ENCODE results near the gene MIA3. TPM values are rescaled to one million over a fixed set of nuclear protein-coding genes. Genes with fewer than 3 reads are reported as not detected.

Gene MIA3
- total and polyA plus RNA-seq, 7 experiments from 2014 or later = 48.0 to 112 (median 79.6) TPM

DNA sequence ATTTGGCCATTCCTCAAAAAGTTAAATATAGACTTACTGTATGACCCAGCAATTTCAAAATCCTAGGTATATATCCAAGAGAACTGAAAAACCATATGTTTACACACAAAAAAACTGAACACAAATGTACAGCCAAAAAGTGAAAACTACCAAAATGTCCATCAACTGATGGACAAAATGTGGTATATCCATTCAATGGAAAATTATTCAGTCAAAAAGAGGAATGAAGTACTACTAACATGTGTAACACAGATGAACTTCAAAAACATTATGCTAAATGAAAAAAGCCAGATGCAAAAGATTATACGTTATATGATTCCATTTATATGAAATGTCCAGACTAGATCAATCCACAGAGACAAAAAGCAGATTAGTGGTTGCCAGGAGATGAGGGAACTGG is 86.4 kb downstream of the MIA3 start:
- Mint-ChIP-seq H3K9me3 (peaks cover 0 to 9% (median 0%) of the 10 kb centered on the region in 11 donors), H3K27me3 (no peaks in the 10 kb centered on the region), H3K27ac (peak overlapping the region in 3 of 9 donors; percentile 22 to 40 (median 29)), H3K36me3 (peaks cover 0 to 46% (median 37%) of the 10 kb centered on the region in 5 donors), H3K4me1 (peaks cover 32 to 64% (median 51%) of the 10 kb centered on the region in 7 donors), H3K4me3 (no peak overlapping the region)
- Histone ChIP-seq H3K4me1 (ENCODE audit: control insufficient read depth in 2 of 2, insufficient read depth in 2 of 2, low read length in 2 of 2) (peaks cover 0 to 13% of the 10 kb centered on the region in 2 donors), H3K36me3 (ENCODE audit: control insufficient read depth in 2 of 3, insufficient read depth in 3 of 3, low read length in 3 of 3) (peaks cover 0 to 15% (median 8%) of the 10 kb centered on the region in 3 experiments), H3K9me3 (ENCODE audit: control insufficient read depth in 2 of 3, low read length in 3 of 3) (no peaks in the 10 kb centered on the region), H3K27me3 (ENCODE audit: control insufficient read depth in 2 of 2, insufficient read depth in 2 of 2, low read length in 2 of 2) (no peaks in the 10 kb centered on the region), H3K4me3 (ENCODE audit: low read length) (no peak overlapping the region), H3K27ac (ENCODE audit: low read depth, low read length) (no peak overlapping the region)
- CTCF ChIA-PET = no interaction called here
- POLR2A ChIA-PET = interaction anchor here (1.2 kb wide), 1 partner anchor 9 kb away, joined by 4 read pairs; no protein-coding TSS in a partner anchor
- no peak for DNase-seq
- intact Hi-C loops (cut with micrococcal nuclease) = no loop called here
- no peak for ATAC-seq

DNA sequence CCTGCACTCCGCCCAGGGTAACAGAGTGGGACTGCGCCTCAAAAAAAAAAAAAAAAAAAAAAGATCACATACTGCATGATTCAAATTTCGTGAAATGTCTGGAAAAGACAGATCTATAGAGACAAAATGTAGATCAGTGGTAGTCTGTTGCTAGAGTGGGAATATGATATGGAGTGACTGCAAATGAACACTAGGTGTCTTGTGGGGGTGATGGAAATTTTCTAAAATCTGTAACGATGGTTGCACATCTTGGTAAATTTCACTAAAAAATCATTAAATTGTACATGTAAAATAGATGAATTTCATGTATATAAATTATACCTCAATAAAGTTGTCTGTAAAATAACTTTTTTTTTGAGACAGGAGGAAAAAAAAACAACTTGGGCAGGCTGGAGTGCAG is 88.9 kb downstream of the MIA3 start:
- DNase-seq (no peak), ATAC-seq (peak; percentile 19)
- H3K9me3 Mint-ChIP-seq = peaks cover 0 to 9% (median 0%) of the 10 kb centered on the region in 11 donors
- Histone ChIP-seq H3K27ac (ENCODE audit: low read depth, low read length) (no peak overlapping the region), H3K4me3 (ENCODE audit: low read length) (no peak overlapping the region), H3K36me3 (ENCODE audit: control insufficient read depth in 2 of 3, insufficient read depth in 3 of 3, low read length in 3 of 3) (peaks cover 0 to 15% (median 8%) of the 10 kb centered on the region in 3 experiments), H3K4me1 (ENCODE audit: control insufficient read depth in 2 of 2, insufficient read depth in 2 of 2, low read length in 2 of 2) (peaks cover 11 to 25% of the 10 kb centered on the region in 2 donors), H3K9me3 (ENCODE audit: control insufficient read depth in 2 of 3, low read length in 3 of 3) (no peaks in the 10 kb centered on the region), H3K27me3 (ENCODE audit: control insufficient read depth in 2 of 2, insufficient read depth in 2 of 2, low read length in 2 of 2) (no peaks in the 10 kb centered on the region)
- H3K4me3 Mint-ChIP-seq = peak overlapping the region in 2 of 10 donors; percentile 21 to 37
- ChIA-PET POLR2A (no interaction called here), CTCF (no interaction called here)
- H3K27me3 Mint-ChIP-seq = no peaks in the 10 kb centered on the region
- H3K36me3 Mint-ChIP-seq = peaks cover 0 to 49% (median 34%) of the 10 kb centered on the region in 5 donors
- peaks cover 50 to 84% (median 71%) of the 10 kb centered on the region in 7 donors for H3K4me1 Mint-ChIP-seq
- H3K27ac Mint-ChIP-seq = no peak overlapping the region
- intact Hi-C loops (cut with micrococcal nuclease) = no loop called here

- ChIA-PET POLR2A (interaction anchor here (0.9 to 1.9 kb wide), 3 partner anchors 9 to 45 kb away, joined by 3 to 7 read pairs (median 4); no protein-coding TSS in a partner anchor), CTCF (no interaction called here)
- H3K4me3 ChIP-seq (ENCODE audit: low read length) = no peak overlapping the region
- peaks cover 0 to 4% (median 0%) of the 10 kb centered on the region in 11 donors for H3K9me3 Mint-ChIP-seq
- no peaks in the 10 kb centered on the region for H3K27me3 ChIP-seq (ENCODE audit: control insufficient read depth in 2 of 2, insufficient read depth in 2 of 2, low read length in 2 of 2)
- H3K27me3 Mint-ChIP-seq = peaks cover 0 to 2% (median 0%) of the 10 kb centered on the region in 5 donors
- H3K27ac ChIP-seq (ENCODE audit: low read depth, low read length) = no peak overlapping the region
- H3K36me3 ChIP-seq (ENCODE audit: control insufficient read depth in 2 of 3, insufficient read depth in 3 of 3, low read length in 3 of 3) = peaks cover 0 to 14% (median 0%) of the 10 kb centered on the region in 3 experiments
- peak overlapping the region; percentile 34 to 100 (median 99) for H3K4me3 Mint-ChIP-seq
- peaks cover 0 to 39% (median 15%) of the 10 kb centered on the region in 5 donors for H3K36me3 Mint-ChIP-seq
- peaks cover 48 to 76% (median 64%) of the 10 kb centered on the region in 7 donors for H3K4me1 Mint-ChIP-seq
- H3K27ac Mint-ChIP-seq = peak overlapping the region in 6 of 9 donors; percentile 46 to 100 (median 80)
- DNase-seq (no peak), ATAC-seq (no peak)
- H3K4me1 ChIP-seq (ENCODE audit: control insufficient read depth in 2 of 2, insufficient read depth in 2 of 2, low read length in 2 of 2) = peaks cover 11 to 32% of the 10 kb centered on the region in 2 donors
- intact Hi-C loops (cut with micrococcal nuclease) = loop anchor here (2.0 to 10.0 kb wide), 9 partner anchors 19 to 1913 kb away; partner anchors contain the start of genes CNIH4 (in 1 of the 2), DEGS1 (in 1 of the 2), DISP1 (in 1 of the 2) and NVL (in 1 of the 2)
- no peaks in the 10 kb centered on the region for H3K9me3 ChIP-seq (ENCODE audit: control insufficient read depth in 2 of 3, low read length in 3 of 3)
Measured at GRCh38 chr1:222709700-222710153, 91.8 kb downstream of the MIA3 start.

DNA sequence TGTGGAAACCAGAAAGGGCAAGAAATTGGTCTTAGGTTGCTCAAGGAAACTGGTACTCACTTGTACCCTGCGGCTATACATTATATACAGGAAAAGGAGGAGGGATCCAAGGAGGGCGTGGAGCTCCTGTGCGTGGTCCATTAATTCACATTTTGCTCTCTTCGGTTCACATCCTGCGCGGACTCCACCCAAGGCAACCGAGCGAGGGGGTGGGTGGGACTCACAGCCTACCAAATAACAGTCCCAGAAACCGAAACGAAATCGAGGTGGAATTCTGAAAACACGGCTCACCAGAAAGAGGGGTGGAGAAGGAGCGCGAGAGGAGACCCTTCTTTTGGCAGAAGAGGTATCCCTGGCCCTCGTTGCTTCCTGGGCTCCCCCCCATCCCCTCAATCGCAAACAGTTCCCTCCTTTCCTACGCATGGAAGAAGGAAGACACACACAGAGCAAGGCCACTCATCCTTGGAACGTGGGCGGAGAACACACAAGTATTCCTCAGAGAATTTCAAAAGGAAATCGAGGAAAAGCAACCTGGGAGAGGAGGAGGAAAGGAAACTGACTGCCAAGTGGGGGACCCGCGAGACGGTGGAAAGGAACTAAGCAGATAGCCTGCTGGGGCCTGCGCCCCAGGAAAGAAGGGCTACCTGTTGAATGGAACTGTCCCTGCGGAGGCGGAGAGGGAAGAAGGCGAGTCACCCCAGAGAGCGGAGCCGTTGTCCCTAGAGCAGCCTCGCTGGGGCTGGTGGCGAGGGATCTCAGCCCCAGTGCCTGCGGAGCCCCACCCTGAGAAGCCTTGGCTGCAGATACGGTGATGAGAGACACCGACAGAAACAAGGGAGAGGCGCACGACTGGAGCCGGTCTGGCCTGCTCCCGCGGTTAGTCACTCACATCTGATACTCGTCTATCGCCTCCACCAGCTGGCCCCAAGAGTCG is 93.7 kb downstream of the MIA3 start:
- CTCF ChIA-PET = interaction anchor here (0.5 to 1.9 kb wide), 5 partner anchors 57 to 93 kb away, joined by 3 to 6 read pairs (median 5); no protein-coding TSS in a partner anchor
- H3K4me3 ChIP-seq (ENCODE audit: low read length) = peak overlapping the region; percentile 91
- H3K27ac ChIP-seq (ENCODE audit: low read depth, low read length) = peak overlapping the region; percentile 100
- no peaks in the 10 kb centered on the region for H3K27me3 ChIP-seq (ENCODE audit: control insufficient read depth in 2 of 2, insufficient read depth in 2 of 2, low read length in 2 of 2)
- peaks cover 11 to 22% of the 10 kb centered on the region in 2 donors for H3K4me1 ChIP-seq (ENCODE audit: control insufficient read depth in 2 of 2, insufficient read depth in 2 of 2, low read length in 2 of 2)
- Mint-ChIP-seq H3K27me3 (peaks cover 0 to 2% (median 0%) of the 10 kb centered on the region in 5 donors), H3K9me3 (peaks cover 0 to 4% (median 0%) of the 10 kb centered on the region in 11 donors), H3K36me3 (peaks cover 5 to 35% (median 13%) of the 10 kb centered on the region in 5 donors), H3K4me1 (peaks cover 36 to 67% (median 57%) of the 10 kb centered on the region in 7 donors), H3K27ac (peak overlapping the region; percentile 97 to 100 (median 99)), H3K4me3 (peak overlapping the region; percentile 92 to 100 (median 99))
- peaks cover 0 to 19% (median 0%) of the 10 kb centered on the region in 3 experiments for H3K36me3 ChIP-seq (ENCODE audit: control insufficient read depth in 2 of 3, insufficient read depth in 3 of 3, low read length in 3 of 3)
- DNase-seq (peak; percentile 21 to 70 (median 60)), ATAC-seq (peak; percentile 29)
- H3K9me3 ChIP-seq (ENCODE audit: control insufficient read depth in 2 of 3, low read length in 3 of 3) = no peaks in the 10 kb centered on the region
- intact Hi-C loops (cut with micrococcal nuclease) = loop anchor here (1.0 to 10.0 kb wide), 17 partner anchors 21 to 1911 kb away; partner anchors contain the start of genes DEGS1 (in 2 of the 2), DISP1 (in 2 of the 2), CNIH4 (in 1 of the 2) and NVL (in 1 of the 2)
- POLR2A ChIA-PET = interaction anchor here (0.7 to 2.5 kb wide), 25 partner anchors 8 to 1134 kb away, joined by 3 to 45 read pairs (median 5); partner anchors contain the start of gene TP53BP2

GRCh38 chr1:222712253-222713090 is 94.6 kb downstream of the MIA3 start, which contains the start of the genes AIDA and BROX:
TSS of gene AIDA (minus strand) at chr1:222712491. CDS start at chr1:222712317, 174 bp downstream.
TSS of gene BROX (plus strand) at chr1:222712564. CDS start at chr1:222715700, 3,136 bp downstream.
- ATAC-seq = peak; percentile 88
- peak; percentile 90 to 99 (median 96) for DNase-seq
- Histone ChIP-seq H3K27me3 (ENCODE audit: control insufficient read depth in 2 of 2, insufficient read depth in 2 of 2, low read length in 2 of 2) (no peaks in the 10 kb centered on the region), H3K4me3 (ENCODE audit: low read length) (peak within 1 kb of the TSS; percentile 99), H3K27ac (ENCODE audit: low read depth, low read length) (peak within 1 kb of the TSS; percentile 100), H3K4me1 (ENCODE audit: control insufficient read depth in 2 of 2, insufficient read depth in 2 of 2, low read length in 2 of 2) (peaks cover 11 to 21% of the 10 kb centered on the region in 2 donors), H3K9me3 (ENCODE audit: control insufficient read depth in 2 of 3, low read length in 3 of 3) (no peaks in the 10 kb centered on the region), H3K36me3 (ENCODE audit: control insufficient read depth in 2 of 3, insufficient read depth in 3 of 3, low read length in 3 of 3) (peaks cover 0 to 26% (median 5%) of the 10 kb centered on the region in 3 experiments)
- intact Hi-C loops (cut with micrococcal nuclease) = loop anchor here (1.0 to 10.0 kb wide), 25 partner anchors 9 to 1910 kb away; partner anchors contain the start of genes CNIH4 (in 2 of the 2), DEGS1 (in 2 of the 2), DISP1 (in 2 of the 2) and TAF1A (in 2 of the 2)
- peaks cover 7 to 34% (median 14%) of the 10 kb centered on the region in 5 donors for H3K36me3 Mint-ChIP-seq
- peaks cover 0 to 2% (median 0%) of the 10 kb centered on the region in 5 donors for H3K27me3 Mint-ChIP-seq
- peaks cover 35 to 67% (median 59%) of the 10 kb centered on the region in 7 donors for H3K4me1 Mint-ChIP-seq
- CTCF ChIA-PET = interaction anchor here (0.5 to 1.9 kb wide), 10 partner anchors 9 to 377 kb away, joined by 3 to 6 read pairs (median 4); no protein-coding TSS in a partner anchor
- peaks cover 0 to 4% (median 0%) of the 10 kb centered on the region in 11 donors for H3K9me3 Mint-ChIP-seq
- H3K27ac Mint-ChIP-seq = peak within 1 kb of the TSS; percentile 97 to 100 (median 99)
- POLR2A ChIA-PET = interaction anchor here (0.5 to 2.5 kb wide), 40 partner anchors 9 to 1722 kb away, joined by 3 to 45 read pairs (median 4); partner anchors contain the start of genes DUSP10, FBXO28, NVL and TAF1A
- peak within 1 kb of the TSS; percentile 92 to 100 (median 99) for H3K4me3 Mint-ChIP-seq
